Posterior cingulate gyrus (tissue), 11 donors: Measurements from ENCODE around the gene LRRC53.

Experiments used
- DNase-seq, 10 donors: peaks; one replicate each; pipeline versions ENCODE4 v3.0.0 to v3.0.0-alpha.2; 2020 to 2021; ENCODE audit warnings: mixed read lengths in 3 of 10
- intact Hi-C: fragments of 100-400 bp; cut with DNase I; formaldehyde crosslinking; loops from one replicate; pipeline ENCODE4 v1.15.1; 2023

The LRRC53 gene

DNA sequence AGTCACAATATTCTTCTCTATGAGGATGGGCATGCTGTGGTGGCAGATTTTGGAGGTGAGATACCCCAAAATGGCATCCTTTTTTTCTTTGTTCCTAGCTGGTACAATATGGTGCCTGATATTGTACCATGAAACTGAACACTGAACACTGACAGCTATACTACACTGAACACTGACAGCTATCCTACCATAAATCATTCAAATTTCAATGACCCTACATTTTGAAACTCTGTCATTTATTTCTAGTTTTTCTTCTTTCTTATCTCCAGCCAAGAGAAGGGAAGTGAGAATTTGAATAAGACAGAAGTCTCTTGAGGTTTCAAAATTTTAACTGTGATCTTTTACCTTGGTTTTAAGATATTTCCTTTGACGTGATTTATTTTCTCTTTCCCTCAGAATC is 76.3 kb downstream of the LRRC53 start:
- DNase-seq, result no peak
- intact Hi-C loops, result no loop called here

DNA sequence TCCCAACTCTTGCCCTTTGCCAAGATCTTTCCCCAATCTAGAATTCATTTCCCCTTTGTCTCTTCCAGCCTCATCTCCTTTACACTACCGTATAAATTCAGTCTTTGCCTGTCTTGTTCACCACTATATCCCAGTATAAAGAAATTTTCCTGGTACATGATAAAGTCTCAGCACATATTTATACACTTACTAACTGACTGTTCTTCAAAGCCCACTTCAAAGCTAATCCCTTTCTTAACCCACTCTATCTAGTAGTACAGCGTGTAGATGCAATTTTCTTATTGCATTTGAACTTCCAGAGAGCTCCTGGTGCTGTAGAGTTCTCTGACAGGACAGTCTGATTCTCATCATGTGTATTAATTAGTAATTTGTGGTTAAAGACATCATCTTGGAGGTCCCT is 78.1 kb downstream of the LRRC53 start:
- intact Hi-C loops, result no loop called here
- no peak for DNase-seq

DNA sequence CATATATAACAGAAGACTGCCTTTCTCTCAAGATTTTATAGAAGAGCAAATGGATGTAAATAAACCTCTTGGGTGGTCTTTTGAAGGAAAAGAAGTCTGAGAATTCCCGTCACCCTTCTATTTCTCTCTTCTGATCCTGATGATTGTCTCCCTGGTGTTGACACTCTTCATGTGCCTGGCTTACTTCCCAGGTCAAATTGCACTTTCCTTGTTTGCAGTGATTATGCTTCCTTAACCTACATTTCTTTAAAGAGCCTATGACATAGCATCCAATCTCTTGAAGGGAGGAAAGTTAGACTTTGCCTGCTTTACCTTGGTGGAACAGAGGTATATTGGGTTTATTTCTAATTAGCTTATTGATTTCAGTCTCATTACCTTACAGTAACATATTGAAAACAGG is 80.1 kb downstream of the LRRC53 start:
- DNase-seq, result no peak
- intact Hi-C loops, result no loop called here

DNA sequence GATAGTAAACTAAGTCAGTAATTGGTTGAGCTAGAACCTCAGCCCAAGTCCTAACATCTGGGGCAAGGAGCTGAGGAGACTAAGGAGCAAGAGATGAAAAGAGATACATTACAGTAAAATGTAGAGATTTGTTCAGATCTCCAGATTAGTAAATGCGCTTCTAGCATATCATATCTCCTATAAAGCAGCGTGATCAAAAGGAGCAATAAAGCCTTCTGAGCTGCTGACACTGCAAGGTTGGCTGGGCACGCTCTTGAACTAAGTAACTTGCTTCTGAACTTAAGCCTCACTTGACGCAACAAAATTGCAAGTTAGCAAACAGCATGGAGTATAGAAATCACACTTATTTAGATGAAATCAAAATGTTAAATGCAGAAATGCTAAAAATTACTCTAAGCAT is 80.9 kb downstream of the LRRC53 start:
- no peak for DNase-seq
- intact Hi-C loops, result no loop called here

DNA sequence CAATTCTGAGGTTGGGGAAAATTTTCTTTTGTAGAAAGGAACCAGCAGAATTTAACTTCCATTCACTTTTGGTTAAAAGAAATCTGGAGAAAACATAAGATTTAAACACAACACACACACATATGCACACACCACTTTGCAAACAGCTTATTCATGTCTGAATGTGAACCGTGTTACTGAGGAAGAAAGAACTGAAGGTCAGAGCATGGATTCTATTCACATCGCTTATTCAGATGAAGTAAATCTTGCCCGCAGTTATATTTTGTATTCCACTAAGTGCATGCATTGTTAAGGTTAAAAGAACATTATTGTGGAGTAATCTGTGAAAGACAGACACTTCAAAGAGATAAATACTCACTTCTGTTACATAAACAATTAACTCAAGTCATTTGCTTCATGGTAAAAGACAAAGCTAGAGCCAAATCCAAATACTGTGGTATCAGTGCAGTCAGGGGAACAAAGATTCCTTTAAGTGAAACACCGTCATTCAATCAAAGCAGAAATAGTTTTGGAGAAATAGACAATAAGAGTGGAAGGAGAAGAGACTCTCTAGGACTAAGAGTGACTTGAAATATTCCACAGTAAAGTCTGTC is 82.0 kb downstream of the LRRC53 start:
- no peak for DNase-seq
- intact Hi-C loops, result no loop called here

DNA sequence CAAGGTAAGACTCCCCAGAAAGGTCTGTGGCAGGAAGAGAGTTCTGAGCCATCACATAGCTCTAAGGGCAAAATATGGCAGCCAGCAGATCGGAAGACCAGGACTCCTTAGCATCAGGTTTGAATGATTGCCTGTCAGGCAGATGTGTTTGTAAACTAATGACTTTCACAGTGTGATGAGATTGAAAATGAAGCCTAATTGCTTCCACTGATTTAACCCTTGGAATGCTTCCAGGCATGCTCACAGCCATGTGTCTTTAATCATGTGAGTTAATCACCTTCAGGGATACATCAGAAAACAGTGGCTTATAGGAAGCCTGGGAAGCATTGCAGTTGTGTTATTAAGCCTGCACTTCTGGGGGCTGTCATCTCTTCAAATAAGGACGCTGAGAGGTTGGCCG is 82.8 kb downstream of the LRRC53 start:
- no peak for DNase-seq
- intact Hi-C loops, result no loop called here

DNA sequence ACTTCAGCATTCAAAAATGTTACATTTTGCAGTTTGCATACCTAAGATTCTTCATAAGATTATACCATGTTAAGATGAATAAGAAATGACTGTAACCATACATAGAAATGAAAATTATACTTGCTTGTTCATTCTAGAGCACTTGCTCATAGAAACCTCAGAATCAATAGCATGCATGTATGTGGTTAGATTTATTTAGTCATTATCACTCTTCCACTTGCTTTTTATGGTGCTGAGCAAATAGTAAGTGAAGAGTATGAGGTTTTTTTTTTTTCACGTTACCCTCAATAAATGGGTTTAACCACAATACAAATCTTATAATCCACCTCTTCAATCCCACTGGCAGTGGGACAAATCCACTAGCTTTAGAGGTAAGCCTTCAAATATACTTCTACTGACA is 84.7 kb downstream of the LRRC53 start:
- intact Hi-C loops, result no loop called here
- no peak for DNase-seq

DNA sequence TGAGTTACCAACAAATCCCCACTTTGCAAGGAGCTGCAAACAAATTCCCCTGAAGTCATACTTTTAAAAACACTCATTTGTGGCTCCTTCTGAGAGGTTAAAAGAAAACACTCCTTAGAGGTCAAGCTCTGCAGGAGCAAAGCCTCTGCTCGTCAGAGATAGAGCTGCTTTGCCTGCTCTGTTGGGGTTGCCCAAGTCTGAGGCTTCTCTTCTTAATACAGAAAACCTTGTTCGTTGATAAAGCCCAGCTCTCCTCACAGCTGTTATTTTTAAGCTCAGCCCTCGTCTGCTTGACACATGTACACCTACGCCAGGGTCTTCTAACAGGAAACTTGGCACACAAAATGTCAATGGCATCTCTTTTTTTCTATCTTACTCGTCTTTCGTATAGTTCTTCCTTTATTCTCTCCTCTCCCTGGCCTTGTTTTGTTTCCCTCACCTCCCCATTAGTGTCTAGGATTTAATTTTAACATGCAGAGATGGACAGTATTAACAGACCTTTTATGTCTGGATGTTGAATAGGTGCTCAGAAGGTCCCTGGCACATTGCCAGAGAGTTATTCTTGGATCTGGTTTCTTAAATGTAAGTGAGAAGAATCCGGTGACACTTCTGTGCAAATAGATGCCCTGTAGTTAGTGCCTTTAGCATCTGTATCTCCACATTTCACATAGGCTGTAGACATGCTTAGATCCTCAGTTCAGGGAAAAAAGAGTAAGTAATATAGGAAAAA is 86.0 kb downstream of the LRRC53 start:
- intact Hi-C loops, result no loop called here
- DNase-seq, result no peak

DNA sequence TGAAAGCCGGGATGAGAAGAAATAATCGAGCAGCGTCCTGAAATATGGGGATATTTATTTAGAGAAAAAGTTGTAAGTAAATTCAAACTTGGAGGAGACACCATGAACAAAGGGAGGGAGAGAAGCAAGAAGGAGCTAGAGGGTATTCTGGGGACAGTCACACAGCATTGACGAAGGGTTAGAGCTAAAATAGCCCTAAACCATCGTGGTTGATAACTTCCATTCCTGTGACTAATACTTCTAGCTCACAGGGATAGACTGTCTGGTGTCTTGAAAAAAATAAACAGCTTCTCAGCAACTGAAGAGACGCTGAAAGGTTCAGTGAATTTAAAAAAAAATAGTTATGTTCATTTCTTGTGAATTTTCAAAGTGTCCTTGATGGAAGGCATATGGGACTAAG is 86.7 kb downstream of the LRRC53 start:
- intact Hi-C loops, result no loop called here
- DNase-seq, result no peak

DNA sequence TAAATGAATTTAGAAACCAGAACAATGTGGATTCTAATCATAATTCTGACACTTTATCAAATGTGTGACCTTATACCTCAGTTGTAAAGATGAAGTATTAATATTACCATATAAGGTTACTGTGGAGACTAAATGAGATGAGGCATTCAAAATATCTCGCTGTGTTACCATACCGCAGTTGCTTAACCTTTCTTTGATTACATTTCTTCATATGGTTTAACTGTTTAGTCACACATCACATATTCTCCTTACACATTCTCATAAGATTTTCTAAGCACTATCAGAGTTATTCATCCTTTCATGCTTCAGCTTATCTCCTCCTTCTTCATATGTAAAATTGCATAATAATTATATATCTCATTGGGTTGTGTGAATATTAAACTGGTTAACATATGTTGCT is 88.9 kb downstream of the LRRC53 start:
- no peak for DNase-seq
- intact Hi-C loops, result no loop called here

DNA sequence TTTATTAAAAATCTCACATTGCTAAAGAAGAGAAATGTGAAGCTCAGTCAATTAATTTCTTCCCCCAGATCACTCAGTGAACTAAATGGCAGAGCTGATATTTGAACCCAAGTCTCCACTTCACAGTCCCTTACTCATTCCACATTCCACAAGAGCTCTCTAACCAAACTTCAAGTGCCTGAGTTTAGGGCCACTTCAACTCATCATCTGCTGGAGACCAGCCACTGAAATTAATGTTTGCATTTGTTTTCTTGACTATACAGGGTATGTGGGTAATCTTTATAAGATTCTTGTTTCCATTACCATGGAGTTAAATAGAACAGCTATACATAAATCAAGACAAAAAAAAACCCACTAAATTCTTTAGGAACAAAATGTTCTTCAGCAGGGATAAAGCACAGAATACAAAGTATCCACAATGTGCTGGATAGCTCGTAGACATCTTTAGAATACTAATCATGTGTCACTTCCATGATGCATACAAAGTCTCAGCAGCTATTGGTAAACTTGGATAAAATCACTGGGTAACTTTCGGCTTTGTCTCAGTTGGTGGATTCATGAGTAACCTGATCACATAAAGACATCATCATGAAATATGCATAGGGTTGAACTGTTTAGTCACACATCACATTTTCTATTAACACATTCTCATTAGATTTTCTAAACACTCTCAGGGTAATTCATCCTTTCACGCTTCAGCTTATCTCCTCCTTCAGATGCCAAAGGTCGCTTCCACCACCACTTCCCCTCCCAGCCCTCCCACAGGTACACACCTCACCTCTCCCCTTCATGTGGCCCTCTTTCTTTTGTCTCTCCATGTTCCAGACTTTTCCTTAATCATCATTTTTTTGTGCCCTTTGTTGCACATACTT is 89.8 kb downstream of the LRRC53 start:
- DNase-seq, result no peak
- intact Hi-C loops, result no loop called here

DNA sequence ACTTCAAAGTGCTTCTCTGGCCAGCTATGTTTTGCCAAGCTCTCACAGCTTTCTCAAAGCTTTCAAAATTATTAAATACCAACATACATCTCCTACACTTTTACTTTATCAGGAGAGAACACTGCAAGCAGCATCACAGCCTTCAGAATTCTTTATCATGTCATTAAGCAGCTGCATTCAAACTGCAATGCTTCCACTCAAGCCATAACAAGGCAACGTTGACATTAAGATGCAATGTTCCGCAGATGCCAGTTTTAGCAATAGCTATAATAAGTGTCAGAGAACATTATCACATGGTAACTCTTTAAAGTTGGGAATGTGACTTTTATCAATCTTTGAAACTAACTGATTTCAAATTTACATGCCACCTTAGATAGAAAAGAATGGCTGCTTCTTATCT is 91.9 kb downstream of the LRRC53 start:
- intact Hi-C loops, result no loop called here
- no peak for DNase-seq
